ENCODE results near the gene CACNA1G. TPM values are rescaled to one million over a fixed set of nuclear protein-coding genes. Genes with fewer than 3 reads are reported as not detected.
A peak's percentile ranks its signal among the peaks of the same experiment; 100 is the strongest.

The CACNA1G gene
- total and polyA plus RNA-seq, 4 donors, result under 0.01 to 0.14 (median 0.01) TPM; not detected in 1

- Histone ChIP-seq H3K4me1 (ENCODE audit: control insufficient read depth in 4 of 4, insufficient read depth in 4 of 4, low read length in 3 of 4) (peaks cover 4 to 13% (median 12%) of the 10 kb centered on the region in 4 donors), H3K27ac (ENCODE audit: low read depth in 1 of 2, low read length in 2 of 2) (no peak overlapping the region)
Measured at GRCh38 chr17:50541402-50541715, 19.2 kb upstream of the CACNA1G start.

GRCh38 chr17:50541716-50542688, 18.5 kb upstream of the CACNA1G start:
- TF ChIP-seq YY1 (IDR thresholded peaks at IDR 0.05) (no peak), GABPA (IDR thresholded peaks at IDR 0.05 in 1 of 2, conservative IDR thresholded peaks at IDR 0.05 in 1 of 2) (no peak), ZBTB33 (IDR thresholded peaks at IDR 0.05) (no peak), HNF4A (conservative IDR thresholded peaks at IDR 0.05) (no peak), EGR1 (IDR thresholded peaks at IDR 0.05; ENCODE audit: low read depth in 2 of 2) (peak; percentile 79 to 95), REST (IDR thresholded peaks at IDR 0.05) (no peak), RAD21 (IDR thresholded peaks at IDR 0.05) (no peak)
- peak overlapping the region in 1 of 2 donors; percentile 25 for H3K27ac ChIP-seq (ENCODE audit: low read depth in 1 of 2, low read length in 2 of 2)
- 4% methylated on average over 82 of the region's 82 CpGs for WGBS
- H3K36me3 ChIP-seq (ENCODE audit: control insufficient read depth in 4 of 4, insufficient read depth in 3 of 4, low read depth in 1 of 4, low read length in 3 of 4), result no peaks in the 10 kb centered on the region
- peak overlapping the region; percentile 37 to 62 (median 53) for H3K4me3 ChIP-seq (ENCODE audit: low read depth in 1 of 3, low read length in 3 of 3)
- H3K27me3 ChIP-seq (ENCODE audit: control insufficient read depth in 4 of 4, insufficient read depth in 4 of 4, low read length in 3 of 4), result no peaks in the 10 kb centered on the region
- no peaks in the 10 kb centered on the region for H3K9me3 ChIP-seq (ENCODE audit: control insufficient read depth in 4 of 4, low read length in 3 of 4)
- H3K4me1 ChIP-seq (ENCODE audit: control insufficient read depth in 4 of 4, insufficient read depth in 4 of 4, low read length in 3 of 4), result peaks cover 4 to 16% (median 14%) of the 10 kb centered on the region in 4 donors
- peak; percentile 87 for DNase-seq (ENCODE audit: low spot score)
- H3K9ac ChIP-seq (ENCODE audit: low read depth in 1 of 2, low read length in 2 of 2), result peak overlapping the region; percentile 42 to 78

More at GRCh38 chr17:50541402-50541715, 19.2 kb upstream of the CACNA1G start:
- Histone ChIP-seq H3K27me3 (ENCODE audit: control insufficient read depth in 4 of 4, insufficient read depth in 4 of 4, low read length in 3 of 4) (no peaks in the 10 kb centered on the region), H3K9ac (ENCODE audit: low read depth in 1 of 2, low read length in 2 of 2) (peak overlapping the region in 1 of 2 donors; percentile 42), H3K36me3 (ENCODE audit: control insufficient read depth in 4 of 4, insufficient read depth in 3 of 4, low read depth in 1 of 4, low read length in 3 of 4) (no peaks in the 10 kb centered on the region), H3K4me3 (ENCODE audit: low read depth in 1 of 3, low read length in 3 of 3) (peak overlapping the region in 2 of 3 donors; percentile 53 to 57), H3K9me3 (ENCODE audit: control insufficient read depth in 4 of 4, low read length in 3 of 4) (no peaks in the 10 kb centered on the region)
- DNase-seq (ENCODE audit: low spot score), result no peak
- no peak for TF ChIP-seq NR2F2 (IDR thresholded peaks at IDR 0.05)
- TF ChIP-seq FOXA1 (IDR thresholded peaks at IDR 0.05), result no peak
- WGBS, result 76% methylated on average over 9 of the region's 9 CpGs

Data from liver (tissue), 9 donors.